NT2/D1 (cell line): Measurements from ENCODE around the gene COLEC12.

Experiments used
- DNase-seq: peaks from one replicate; pipeline ENCODE4 v3.0.0-alpha.2; 2011; ENCODE audit warnings: low read depth, low spot score
- H3K27me3 ChIP-seq: 2 replicates; pipeline ENCODE4 v1.6.0; 2011; ENCODE audit warnings: mild to moderate bottlenecking; ENCODE audit not compliant: insufficient read length, insufficient read depth
- H3K36me3 ChIP-seq: 2 replicates; pipeline ENCODE4 v1.6.1; 2011; ENCODE audit warnings: mild to moderate bottlenecking, low read length, mixed read lengths; ENCODE audit not compliant: insufficient read depth, insufficient read length
- H3K4me1 ChIP-seq: 2 replicates; pipeline ENCODE4 v1.5.1; 2011; ENCODE audit not compliant: insufficient read depth, insufficient read length
- H3K4me3 ChIP-seq: 2 replicates; pipeline ENCODE4 v1.5.1; 2011; ENCODE audit warnings: low read depth; ENCODE audit not compliant: insufficient read length
- H3K9ac ChIP-seq: 2 replicates; pipeline ENCODE4 v1.6.0; 2011; ENCODE audit warnings: low read depth; ENCODE audit not compliant: insufficient read length
- H3K9me3 ChIP-seq: 2 replicates; pipeline ENCODE4 v1.5.1; 2011; ENCODE audit warnings: mild to moderate bottlenecking, low read length; ENCODE audit not compliant: insufficient read depth
- SUZ12 ChIP-seq: IDR thresholded peaks from 2 replicates; pipeline ENCODE4 v1.6.1; 2011; ENCODE audit not compliant: insufficient read length, insufficient read depth; ENCODE audit errors: extremely low read depth
- YY1 ChIP-seq: IDR thresholded peaks from 2 replicates; pipeline ENCODE4 v1.6.1; 2011; ENCODE audit not compliant: insufficient read length, insufficient read depth
- ZNF274 ChIP-seq: IDR thresholded peaks from 2 replicates; pipeline ENCODE4 v1.6.1; 2011; ENCODE audit warnings: mild to moderate bottlenecking, low read depth, low read length

COLEC12 gene

GRCh38 chr18:354003-354402 is 146.5 kb downstream of the COLEC12 start:
- Histone ChIP-seq H3K9me3 (no peaks in the 10 kb centered on the region), H3K4me3 (no peak overlapping the region), H3K4me1 (no peaks in the 10 kb centered on the region), H3K36me3 (no peaks in the 10 kb centered on the region), H3K27me3 (no peaks in the 10 kb centered on the region), H3K9ac (no peak overlapping the region)
- no peak for TF ChIP-seq ZNF274
- TF ChIP-seq SUZ12: no peak
- TF ChIP-seq YY1: no peak
- DNase-seq: no peak

GRCh38 chr18:352438-352837 is 148.1 kb downstream of the COLEC12 start:
- H3K36me3 ChIP-seq: no peaks in the 10 kb centered on the region
- no peak for DNase-seq
- no peak for TF ChIP-seq YY1
- no peak for TF ChIP-seq ZNF274
- no peak for TF ChIP-seq SUZ12
- no peaks in the 10 kb centered on the region for H3K4me1 ChIP-seq
- no peaks in the 10 kb centered on the region for H3K9me3 ChIP-seq
- no peak overlapping the region for H3K4me3 ChIP-seq
- H3K9ac ChIP-seq: no peak overlapping the region
- H3K27me3 ChIP-seq: no peaks in the 10 kb centered on the region

- no peak for DNase-seq
- no peak overlapping the region for H3K4me3 ChIP-seq
- TF ChIP-seq YY1 (no peak), ZNF274 (no peak), SUZ12 (no peak)
- no peaks in the 10 kb centered on the region for H3K27me3 ChIP-seq
- H3K36me3 ChIP-seq: peaks cover 9% of the 10 kb centered on the region
- H3K4me1 ChIP-seq: no peaks in the 10 kb centered on the region
- H3K9me3 ChIP-seq: no peaks in the 10 kb centered on the region; the same call in 1 of the 2 replicates
- H3K9ac ChIP-seq: no peak overlapping the region
Observed at GRCh38 chr18:350953-351572, 149.4 kb downstream of the COLEC12 start.

- no peak overlapping the region for H3K9ac ChIP-seq
- H3K36me3 ChIP-seq: peaks cover 14% of the 10 kb centered on the region
- H3K4me1 ChIP-seq: no peaks in the 10 kb centered on the region
- no peaks in the 10 kb centered on the region; the same call in 1 of the 2 replicates for H3K9me3 ChIP-seq
- no peak overlapping the region for H3K4me3 ChIP-seq
- TF ChIP-seq YY1 (no peak), SUZ12 (no peak), ZNF274 (no peak)
- DNase-seq: no peak
- no peaks in the 10 kb centered on the region for H3K27me3 ChIP-seq
Observed at GRCh38 chr18:346600-346999, 153.9 kb downstream of the COLEC12 start.

DNA sequence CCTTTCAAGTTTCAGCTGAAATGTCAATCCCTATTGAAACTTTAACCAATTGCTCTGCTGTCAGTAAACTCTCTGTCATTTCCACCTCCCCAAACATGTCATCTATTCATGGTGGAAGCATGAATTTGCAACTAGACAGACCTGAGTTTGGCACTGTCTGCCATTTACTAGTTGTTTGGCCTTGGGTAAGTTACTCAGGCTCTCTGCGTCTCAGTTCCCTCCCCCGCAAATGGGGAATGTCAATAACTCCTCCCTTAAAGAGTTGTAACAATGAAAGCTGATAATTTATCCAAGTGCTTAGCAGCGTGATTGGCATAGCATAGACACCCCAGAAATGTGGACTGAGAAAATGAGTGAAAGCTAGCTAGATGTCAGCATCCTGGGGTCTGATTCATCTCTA is 159.4 kb downstream of the COLEC12 start:
- no peak overlapping the region for H3K9ac ChIP-seq
- H3K4me1 ChIP-seq: no peaks in the 10 kb centered on the region
- H3K4me3 ChIP-seq: no peak overlapping the region
- peaks cover 5% of the 10 kb centered on the region for H3K36me3 ChIP-seq
- no peak for TF ChIP-seq ZNF274
- no peak for TF ChIP-seq YY1
- no peak for TF ChIP-seq SUZ12
- no peak for DNase-seq
- no peaks in the 10 kb centered on the region for H3K27me3 ChIP-seq
- H3K9me3 ChIP-seq: no peaks in the 10 kb centered on the region; the same call in 1 of the 2 replicates

DNA sequence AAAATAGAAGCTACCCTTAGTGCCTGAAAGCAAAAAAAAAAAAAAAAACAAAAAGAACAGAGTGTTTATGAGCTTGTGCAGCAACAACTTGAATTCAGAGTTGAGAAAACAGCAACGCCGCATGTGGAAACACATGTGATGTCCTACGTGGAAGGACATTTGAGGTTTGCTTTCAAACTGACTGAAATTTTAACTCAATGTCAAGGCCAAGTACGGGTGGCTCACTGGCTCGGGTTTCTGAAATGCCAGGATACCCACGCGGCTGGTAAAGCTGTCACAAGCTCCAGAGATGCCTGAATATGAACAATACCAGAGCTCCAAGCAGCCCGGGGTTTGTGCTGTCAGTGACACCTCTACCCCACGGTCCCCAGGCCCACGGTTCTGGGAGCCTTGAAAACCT is 160.5 kb downstream of the COLEC12 start:
- H3K9ac ChIP-seq: no peak overlapping the region
- H3K9me3 ChIP-seq: no peaks in the 10 kb centered on the region
- H3K4me3 ChIP-seq: no peak overlapping the region
- no peak for DNase-seq
- no peaks in the 10 kb centered on the region for H3K4me1 ChIP-seq
- TF ChIP-seq SUZ12 (no peak), YY1 (no peak), ZNF274 (no peak)
- H3K27me3 ChIP-seq: no peaks in the 10 kb centered on the region
- peaks cover 2% of the 10 kb centered on the region for H3K36me3 ChIP-seq

DNA sequence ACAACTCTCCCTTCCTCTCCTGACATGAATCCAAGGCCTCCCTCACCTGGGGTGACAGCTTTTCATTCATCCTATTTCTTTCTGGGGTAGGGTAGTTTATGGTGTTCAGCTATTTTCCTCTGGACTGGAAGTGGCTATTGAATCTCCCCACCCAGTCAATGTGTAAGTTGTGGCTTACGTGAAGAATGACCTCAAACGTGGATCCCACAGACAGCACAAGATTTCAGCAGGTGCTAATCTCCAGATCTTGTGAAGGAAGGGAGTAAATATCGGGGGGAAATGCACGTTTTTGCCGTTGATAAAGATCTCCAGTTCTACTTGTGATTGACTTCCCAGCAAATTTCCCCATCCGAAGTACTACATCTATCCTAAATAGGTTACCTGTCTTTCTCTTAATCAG is 161.3 kb downstream of the COLEC12 start:
- Histone ChIP-seq H3K4me3 (no peak overlapping the region), H3K27me3 (no peaks in the 10 kb centered on the region), H3K9me3 (no peaks in the 10 kb centered on the region), H3K9ac (no peak overlapping the region), H3K36me3 (peaks cover 2% of the 10 kb centered on the region), H3K4me1 (no peaks in the 10 kb centered on the region)
- no peak for DNase-seq
- TF ChIP-seq ZNF274: no peak
- no peak for TF ChIP-seq SUZ12

DNA sequence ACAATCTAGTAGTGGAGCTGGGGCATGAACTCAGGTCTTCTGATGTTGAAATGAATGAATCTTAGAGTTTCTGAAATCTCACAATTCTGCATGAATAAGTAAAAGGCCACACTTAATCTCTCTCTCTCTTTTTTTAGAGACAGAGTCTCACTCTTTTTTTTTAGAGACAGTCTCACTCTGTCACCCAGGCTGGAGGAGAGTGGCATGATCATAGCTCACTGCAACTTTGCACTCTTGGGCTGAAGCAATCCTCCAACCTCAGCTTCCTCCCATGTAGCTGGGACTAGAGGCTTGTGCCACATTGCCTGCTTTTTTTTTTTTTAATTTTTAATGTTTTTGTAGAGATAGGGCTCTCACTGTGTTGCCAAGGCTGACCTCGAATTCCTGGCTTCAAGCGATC is 163.8 kb downstream of the COLEC12 start:
- no peak for TF ChIP-seq SUZ12
- no peak for TF ChIP-seq ZNF274
- TF ChIP-seq YY1: no peak
- Histone ChIP-seq H3K36me3 (no peaks in the 10 kb centered on the region), H3K9me3 (no peaks in the 10 kb centered on the region), H3K4me1 (no peaks in the 10 kb centered on the region), H3K4me3 (no peak overlapping the region), H3K9ac (no peak overlapping the region), H3K27me3 (no peaks in the 10 kb centered on the region)
- no peak for DNase-seq
